ENCODE data around the gene SLC7A5. TPM values are rescaled to one million over a fixed set of nuclear protein-coding genes. Genes with fewer than 3 reads are reported as not detected.

The SLC7A5 gene
- total and polyA plus RNA-seq, 2 of the 13 experiments (the other 11 are each of a cell fraction or from before 2014, with no cell fraction given): 79.6 to 155 TPM

DNA sequence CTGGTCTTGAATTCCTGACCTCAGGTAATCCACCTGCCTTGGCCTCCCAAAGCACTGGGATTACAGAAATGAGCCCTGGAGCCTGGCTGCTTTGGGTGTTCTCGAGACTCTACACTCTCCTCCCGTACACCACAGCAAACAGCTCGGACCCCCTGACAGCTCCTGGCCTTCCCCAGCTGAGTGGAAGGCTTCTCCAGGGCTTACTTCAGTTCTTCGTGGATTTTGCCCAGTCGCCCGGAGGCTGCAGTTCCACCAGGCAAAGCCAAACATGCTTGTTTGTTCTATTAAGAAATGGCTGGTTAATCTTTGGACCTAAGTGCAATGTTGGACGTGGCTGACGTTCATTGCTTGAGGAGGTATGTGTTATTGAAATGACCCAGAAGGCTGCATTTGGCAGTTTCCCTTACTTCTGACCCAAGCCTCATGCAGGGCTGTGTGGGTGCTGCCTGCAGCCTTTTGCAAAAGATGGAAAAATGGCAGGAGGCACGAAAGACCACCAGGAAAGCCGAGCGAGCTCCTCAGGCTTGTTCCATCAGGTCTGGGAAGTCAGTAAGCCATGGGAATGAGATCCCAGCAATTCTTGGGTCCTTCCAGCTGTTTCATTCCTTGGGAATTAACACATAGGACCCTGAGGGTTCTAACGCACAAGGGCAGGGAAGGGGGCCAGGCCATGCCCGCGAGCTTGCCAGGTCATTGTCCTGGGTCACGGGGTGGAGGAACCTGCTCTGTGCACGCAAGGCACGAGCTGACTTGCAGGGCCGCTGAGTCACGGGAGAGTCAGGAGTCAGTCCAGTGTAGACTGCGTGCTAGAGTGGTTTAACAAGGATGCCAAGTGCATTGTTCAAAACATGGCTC lies 79.6 kb downstream of the SLC7A5 start (continued):
- 0 out of 2 replicates have a peak, but pooled peaks have one; percentile 76 for TF ChIP-seq ZFP1 (CRISPR knock-in tag; IDR thresholded peaks at IDR 0.05)
- no peak for TF ChIP-seq SRF (IDR thresholded peaks at IDR 0.05; ENCODE audit: low read depth, low read length)
- peak; percentile 87; the same call in 1 of the 2 replicates for TF ChIP-seq HOXA3 (CRISPR knock-in tag; IDR thresholded peaks at IDR 0.05)
- TF ChIP-seq CBFB (CRISPR knock-in tag; IDR thresholded peaks at IDR 0.05): peak; percentile 58; the same call in 1 of the 2 replicates
- TF ChIP-seq TIGD3 (CRISPR knock-in tag; IDR thresholded peaks at IDR 0.05; ENCODE audit: borderline replicate concordance): no peak
- TF ChIP-seq AHR (CRISPR knock-in tag; IDR thresholded peaks at IDR 0.05): peak; percentile 11; the same call in 1 of the 2 replicates
- TF ChIP-seq, protein P1, sequence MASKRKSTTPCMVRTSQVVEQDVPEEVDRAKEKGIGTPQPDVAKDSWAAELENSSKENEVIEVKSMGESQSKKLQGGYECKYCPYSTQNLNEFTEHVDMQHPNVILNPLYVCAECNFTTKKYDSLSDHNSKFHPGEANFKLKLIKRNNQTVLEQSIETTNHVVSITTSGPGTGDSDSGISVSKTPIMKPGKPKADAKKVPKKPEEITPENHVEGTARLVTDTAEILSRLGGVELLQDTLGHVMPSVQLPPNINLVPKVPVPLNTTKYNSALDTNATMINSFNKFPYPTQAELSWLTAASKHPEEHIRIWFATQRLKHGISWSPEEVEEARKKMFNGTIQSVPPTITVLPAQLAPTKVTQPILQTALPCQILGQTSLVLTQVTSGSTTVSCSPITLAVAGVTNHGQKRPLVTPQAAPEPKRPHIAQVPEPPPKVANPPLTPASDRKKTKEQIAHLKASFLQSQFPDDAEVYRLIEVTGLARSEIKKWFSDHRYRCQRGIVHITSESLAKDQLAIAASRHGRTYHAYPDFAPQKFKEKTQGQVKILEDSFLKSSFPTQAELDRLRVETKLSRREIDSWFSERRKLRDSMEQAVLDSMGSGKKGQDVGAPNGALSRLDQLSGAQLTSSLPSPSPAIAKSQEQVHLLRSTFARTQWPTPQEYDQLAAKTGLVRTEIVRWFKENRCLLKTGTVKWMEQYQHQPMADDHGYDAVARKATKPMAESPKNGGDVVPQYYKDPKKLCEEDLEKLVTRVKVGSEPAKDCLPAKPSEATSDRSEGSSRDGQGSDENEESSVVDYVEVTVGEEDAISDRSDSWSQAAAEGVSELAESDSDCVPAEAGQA (IDR thresholded peaks at IDR 0.05; ENCODE audit: low read depth): peak; percentile 47; the same call in 1 of the 2 replicates
- TF ChIP-seq, protein P1 (CRISPR knock-in tag; IDR thresholded peaks at IDR 0.05; ENCODE audit: borderline replicate concordance): no peak
- TF ChIP-seq, protein P2, sequence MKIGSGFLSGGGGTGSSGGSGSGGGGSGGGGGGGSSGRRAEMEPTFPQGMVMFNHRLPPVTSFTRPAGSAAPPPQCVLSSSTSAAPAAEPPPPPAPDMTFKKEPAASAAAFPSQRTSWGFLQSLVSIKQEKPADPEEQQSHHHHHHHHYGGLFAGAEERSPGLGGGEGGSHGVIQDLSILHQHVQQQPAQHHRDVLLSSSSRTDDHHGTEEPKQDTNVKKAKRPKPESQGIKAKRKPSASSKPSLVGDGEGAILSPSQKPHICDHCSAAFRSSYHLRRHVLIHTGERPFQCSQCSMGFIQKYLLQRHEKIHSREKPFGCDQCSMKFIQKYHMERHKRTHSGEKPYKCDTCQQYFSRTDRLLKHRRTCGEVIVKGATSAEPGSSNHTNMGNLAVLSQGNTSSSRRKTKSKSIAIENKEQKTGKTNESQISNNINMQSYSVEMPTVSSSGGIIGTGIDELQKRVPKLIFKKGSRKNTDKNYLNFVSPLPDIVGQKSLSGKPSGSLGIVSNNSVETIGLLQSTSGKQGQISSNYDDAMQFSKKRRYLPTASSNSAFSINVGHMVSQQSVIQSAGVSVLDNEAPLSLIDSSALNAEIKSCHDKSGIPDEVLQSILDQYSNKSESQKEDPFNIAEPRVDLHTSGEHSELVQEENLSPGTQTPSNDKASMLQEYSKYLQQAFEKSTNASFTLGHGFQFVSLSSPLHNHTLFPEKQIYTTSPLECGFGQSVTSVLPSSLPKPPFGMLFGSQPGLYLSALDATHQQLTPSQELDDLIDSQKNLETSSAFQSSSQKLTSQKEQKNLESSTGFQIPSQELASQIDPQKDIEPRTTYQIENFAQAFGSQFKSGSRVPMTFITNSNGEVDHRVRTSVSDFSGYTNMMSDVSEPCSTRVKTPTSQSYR (CRISPR knock-in tag; IDR thresholded peaks at IDR 0.05; ENCODE audit: borderline replicate concordance): peak; percentile 52; the same call in 1 of the 2 replicates
- peak; percentile 69 for TF ChIP-seq NFYB (CRISPR knock-in tag; IDR thresholded peaks at IDR 0.05)
